RWPE1 (cell line): Measurements from ENCODE around the gene POLR3A.

Experiments used
- CTCF ChIA-PET: fragments of 350-600 bp; sonication (Branson Sonifier 250); formaldehyde crosslinking; extraction: SDS; loops from one replicate; lab custom pipeline; 2021; lab: Yijun Ruan, JAX
- POLR2A ChIA-PET: fragments of 400-600 bp; formaldehyde crosslinking; extraction: SDS; loops from one replicate; lab custom pipeline; 2020; ENCODE audit warnings: antibody characterized with exemption; ENCODE audit not compliant: low non-redundant PET; lab: Yijun Ruan, JAX
- DNase-seq: peaks from one replicate; pipeline ENCODE4 v3.0.0; 2012; ENCODE audit warnings: low spot score
- H3K27ac ChIP-seq: fragments of 450-650 bp; 2 replicates; pipeline ENCODE4 v1.5.1; 2017
- CTCF ChIP-seq: fragments of 450-650 bp; conservative IDR thresholded peaks from 2 replicates; pipeline ENCODE4 v1.5.1; 2017; ENCODE audit warnings: low read depth, mild to moderate bottlenecking

POLR3A gene

GRCh38 chr10:78025685-78026364 is 3.5 kb downstream of the POLR3A start:
- CTCF ChIA-PET, result no interaction called here
- H3K27ac ChIP-seq, result peak overlapping the region; percentile 78
- POLR2A ChIA-PET, result no interaction called here
- TF ChIP-seq CTCF, result no peak
- DNase-seq, result peak; percentile 73

- no peak overlapping the region for H3K27ac ChIP-seq
- DNase-seq, result no peak
- CTCF ChIA-PET, result interaction anchor here (0.7 kb wide), 1 partner anchor 24 kb away, joined by 6 read pairs; no protein-coding TSS in a partner anchor
- no peak for TF ChIP-seq CTCF
- POLR2A ChIA-PET, result no interaction called here
These were observed 5.6 kb downstream of the POLR3A start for GRCh38 chr10:78023741-78024140.

- POLR2A ChIA-PET, result no interaction called here
- no peak overlapping the region for H3K27ac ChIP-seq
- CTCF ChIA-PET, result interaction anchor here (0.8 kb wide), 1 partner anchor 17 kb away, joined by 9 read pairs; no protein-coding TSS in a partner anchor
- DNase-seq, result no peak
- no peak for TF ChIP-seq CTCF
These were observed 8.1 kb downstream of the POLR3A start for GRCh38 chr10:78021201-78021600.

GRCh38 chr10:78019264-78019663 is 10.1 kb downstream of the POLR3A start:
- no peak overlapping the region for H3K27ac ChIP-seq
- ChIA-PET POLR2A (no interaction called here), CTCF (no interaction called here)
- no peak for DNase-seq
- TF ChIP-seq CTCF, result no peak

- H3K27ac ChIP-seq, result no peak overlapping the region
- DNase-seq, result no peak
- ChIA-PET CTCF (interaction anchor here (0.6 kb wide), 1 partner anchor 589 kb away, joined by 3 read pairs; no protein-coding TSS in a partner anchor), POLR2A (no interaction called here)
- no peak for TF ChIP-seq CTCF
These were observed 11.5 kb downstream of the POLR3A start for GRCh38 chr10:78017856-78018255.

GRCh38 chr10:78015546-78015945 is 13.8 kb downstream of the POLR3A start:
- DNase-seq, result no peak
- ChIA-PET CTCF (interaction anchor here (0.7 kb wide), 1 partner anchor 23 kb away, joined by 4 read pairs; no protein-coding TSS in a partner anchor), POLR2A (no interaction called here)
- no peak for TF ChIP-seq CTCF
- no peak overlapping the region for H3K27ac ChIP-seq
